Measurements from ENCODE around the gene MYO16.

- TF ChIP-seq YY1 (IDR thresholded peaks at IDR 0.05; ENCODE audit: insufficient read depth, insufficient read length), result no peak
- TF ChIP-seq SUZ12 (IDR thresholded peaks at IDR 0.05; ENCODE audit: extremely low read depth, insufficient read depth, insufficient read length), result no peak
Observed at GRCh38 chr13:108855737-108856387, 226.5 kb downstream of the MYO16 start.
